GM12878 (cell line): Measurements from ENCODE around the gene DLEC1. TPM values are rescaled to one million over a fixed set of nuclear protein-coding genes. Genes with fewer than 3 reads are reported as not detected.

Source experiments
- ATAC-seq: fragments of 200-7000 bp; cut with Tn5 transposase; 3 replicates; pipeline ENCODE4 v1.9.1; 2020; ENCODE audit warnings: mild to moderate bottlenecking, moderate library complexity
- BruUV-seq: library from RNA; stranded (reverse); fragments of 400-500 nt; replicated peaks from 2 replicates; lab custom pipeline; 2021; lab: Mats Ljungman, UMichigan
- CTCF ChIA-PET: fragments of 300-600 bp; sonication (Branson Sonifier 250); formaldehyde crosslinking; extraction: SDS; loops from one replicate; lab custom pipeline; 2021; ENCODE audit warnings: inconsistent platforms; lab: Yijun Ruan, JAX
- POLR2A ChIA-PET: fragments of 350-600 bp; formaldehyde crosslinking; extraction: SDS; loops from one replicate; lab custom pipeline; 2021; ENCODE audit warnings: inconsistent platforms; lab: Charles Lee
- RAD21 ChIA-PET: fragments of 300-600 bp; sonication (Branson Sonifier 250); formaldehyde crosslinking; loops from one replicate; lab custom pipeline; 2023; ENCODE audit warnings: antibody characterized with exemption; ENCODE audit not compliant: unreplicated experiment; lab: Charles Lee
- SMC1A ChIA-PET: fragments of 300-600 bp; sonication (Branson Sonifier 250); formaldehyde crosslinking; loops from one replicate; lab custom pipeline; 2023; ENCODE audit not compliant: unreplicated experiment, uncharacterized antibody; lab: Charles Lee
- DNase-seq: peaks from one replicate; pipeline ENCODE4 v3.0.0-alpha.2; 2011; ENCODE audit warnings: low read depth, low spot score
- FAIRE-seq: peaks from 3 replicates; lab custom pipeline; 2011; peaks lifted over from hg19 to GRCh38; lab: Jason Lieb, UNC
- H2AFZ ChIP-seq: 2 replicates; pipeline ENCODE4 v1.6.0; 2011; ENCODE audit warnings: low read depth, low read length, control low read depth; ENCODE audit not compliant: control insufficient read depth
- H3K27ac ChIP-seq: 2 replicates; pipeline ENCODE4 v1.5.1; 2011; ENCODE audit warnings: control low read depth; ENCODE audit not compliant: control insufficient read depth, insufficient read depth
- H3K27me3 ChIP-seq, 2 experiments: replicated peaks in 1 of 2; 2 replicates each; pipeline versions ENCODE4 v1.6.0 to v1.6.1; 2011; ENCODE audit warnings: low read length in 1 of 2; ENCODE audit not compliant: control insufficient read depth in 2 of 2, insufficient read depth in 2 of 2
- H3K36me3 ChIP-seq, 2 experiments: 2 replicates each; pipeline ENCODE4 v1.5.1; 2011; ENCODE audit warnings: low read length in 1 of 2; ENCODE audit not compliant: control insufficient read depth in 2 of 2, insufficient read depth in 2 of 2
- H3K4me1 ChIP-seq: 2 replicates; pipeline ENCODE4 v1.6.1; 2011; ENCODE audit warnings: mild to moderate bottlenecking, low read length, moderate library complexity, mixed read lengths; ENCODE audit not compliant: control insufficient read depth, insufficient read depth
- H3K4me2 ChIP-seq: 2 replicates; pipeline ENCODE4 v1.6.0; 2011; ENCODE audit warnings: control low read depth; ENCODE audit not compliant: control insufficient read depth, insufficient read depth
- H3K4me3 ChIP-seq: fragments of 200-600 bp; sonication (generic); 2 replicates; pipeline ENCODE4 v1.5.1; 2016
- H3K79me2 ChIP-seq: 2 replicates; pipeline ENCODE4 v1.6.0; 2011; ENCODE audit warnings: low read length; ENCODE audit not compliant: control insufficient read depth, insufficient read depth
- H3K9ac ChIP-seq: 2 replicates; pipeline ENCODE4 v1.8.0; 2011; ENCODE audit warnings: low read length, control low read depth, mixed read lengths; ENCODE audit not compliant: control insufficient read depth, insufficient read depth
- H3K9me3 ChIP-seq: replicated peaks from 3 replicates; pipeline ENCODE4 v1.5.1; 2011; ENCODE audit warnings: mild to moderate bottlenecking, low read length; ENCODE audit not compliant: control insufficient read depth, insufficient read depth
- H4K20me1 ChIP-seq: 2 replicates; pipeline ENCODE4 v1.6.0; 2011; ENCODE audit not compliant: control insufficient read depth, insufficient read depth
- HSF1 ChIP-seq: fragments of 150-350 bp; IDR thresholded peaks from 2 replicates; pipeline ENCODE4 v1.6.1; 2014; ENCODE audit warnings: mild to moderate bottlenecking, low read depth, low read length
- NRF1 ChIP-seq: conservative IDR thresholded peaks from 2 replicates; pipeline ENCODE4 v1.6.1; 2011; ENCODE audit warnings: mild to moderate bottlenecking, low read depth, low read length, improper control_type of control experiment
- PRDM15 ChIP-seq: fragments of 450-650 bp; formaldehyde crosslinking; IDR thresholded peaks from 2 replicates; pipeline ENCODE4 v1.4.0; 2020; ENCODE audit warnings: mild to moderate bottlenecking, moderate library complexity
- SUZ12 ChIP-seq: fragments of 200-600 bp; sonication (generic); IDR thresholded peaks from one replicate; pipeline ENCODE4 v1.6.1; 2018; ENCODE audit warnings: antibody characterized with exemption, mild to moderate bottlenecking; ENCODE audit not compliant: unreplicated experiment
- WGBS: methylation state at CpG from one replicate; pipeline ENCODE4 v1.1.6; 2016; ENCODE audit warnings: low lambda C conversion rate; ENCODE audit not compliant: insufficient replicate concordance, insufficient coverage; ENCODE audit errors: missing lambda C conversion rate; 5-methylcytosine and 5-hydroxymethylcytosine counted together
- in situ Hi-C: fragments of 300-500 bp; cut with MboI; formaldehyde crosslinking; loops from 9 replicates; pipeline ENCODE4 v1.14.3; 2018; ENCODE audit warnings: mixed read lengths
- intact Hi-C: fragments of 100-400 bp; cut with micrococcal nuclease; formaldehyde crosslinking; loops from one replicate; pipeline ENCODE4 v1.14.2; 2022; ENCODE audit not compliant: unreplicated experiment
- polyA plus RNA-seq, 11 experiments: library from polyadenylated mRNA; depleted of rRNA in 4 of 11; unstranded in 6 of 11; stranded (reverse) in 5 of 11; fragments of >200 nt; fragmentation: Nextera tagmentation in 4 of 11; fragmentation: Illumina TruSeq in 1 of 11; extraction: Ambion mirVana in 4 of 11; extraction: Trizol in 1 of 11; gene quantifications; 1 replicate in 1 of 11; 2 replicates in 10 of 11; pipeline versions ENCODE4 v1.2.1 to v1.2.3, GENCODE V29; 2011 to 2016; ENCODE audit warnings: inconsistent platforms in 2 of 11, missing spikeins in 2 of 11, low read depth in 1 of 11
- total RNA-seq, 4 experiments: library from RNA; depleted of rRNA in 3 of 4; stranded (reverse); fragments of >200 nt in 3 of 4; fragmentation: Illumina TruSeq in 1 of 4; extraction: Trizol in 1 of 4; gene quantifications; 2 replicates each; pipeline versions ENCODE4 v1.2.1 to v1.2.3, GENCODE V29; 2013 to 2021

Gene DLEC1
- total and polyA plus RNA-seq, 10 of the 15 experiments (the other 5 are each of a cell fraction or from before 2014, with no cell fraction given), result 0.03 to 0.29 (median 0.07) TPM; not detected in 3

GRCh38 chr3:38002940-38003339 lies 36.1 kb upstream of the DLEC1 start:
- POLR2A ChIA-PET, result no interaction called here

More at GRCh38 chr3:38002940-38003339, 36.1 kb upstream of the DLEC1 start:
- DNase-seq (no peak), ATAC-seq (no peak), FAIRE-seq (no peak)
- no TSS peak for BruUV-seq
- H3K9me3 ChIP-seq, result no peaks in the 10 kb centered on the region
- no peak for TF ChIP-seq HSF1
- no peak for TF ChIP-seq SUZ12
- TF ChIP-seq PRDM15, result no peak
- TF ChIP-seq NRF1, result no peak
- WGBS, result 77% methylated on average over 9 of the region's 9 CpGs
- no peaks in the 10 kb centered on the region for H3K27me3 ChIP-seq
- CTCF ChIA-PET, result interaction anchor here (1.0 to 1.9 kb wide), 4 partner anchors 29 to 147 kb away, joined by 3 to 7 read pairs (median 4); no protein-coding TSS in a partner anchor
- H3K4me1 ChIP-seq, result peaks cover 8% of the 10 kb centered on the region
- no peaks in the 10 kb centered on the region for H3K79me2 ChIP-seq
- SMC1A ChIA-PET, result interaction anchor here (1.2 kb wide), 1 partner anchor 29 kb away, joined by 7 read pairs; no protein-coding TSS in a partner anchor
- H4K20me1 ChIP-seq, result no peaks in the 10 kb centered on the region
- H2AFZ ChIP-seq, result no peak overlapping the region
- H3K4me2 ChIP-seq, result no peak overlapping the region
- H3K9ac ChIP-seq, result no peak overlapping the region
- RAD21 ChIA-PET, result interaction anchor here (1.9 kb wide), 1 partner anchor 28 kb away, joined by 9 read pairs; no protein-coding TSS in a partner anchor
- peaks cover 0 to 3% of the 10 kb centered on the region in 2 experiments; a peak in 2 of 4 replicates for H3K36me3 ChIP-seq
- no peak overlapping the region for H3K4me3 ChIP-seq
- in situ Hi-C loops (no loop called here), intact Hi-C loops (loop anchor here (1.0 kb wide), 1 partner anchor 29 kb away; no protein-coding TSS in a partner anchor)
- no peak overlapping the region for H3K27ac ChIP-seq
